ENCODE data around the gene PDE1C.

GRCh38 chr7:32073533-32073932 lies 3.3 kb upstream of the PDE1C start:
- TF ChIP-seq EP300 (IDR thresholded peaks at IDR 0.05), result no peak
- TF ChIP-seq, protein P1, sequence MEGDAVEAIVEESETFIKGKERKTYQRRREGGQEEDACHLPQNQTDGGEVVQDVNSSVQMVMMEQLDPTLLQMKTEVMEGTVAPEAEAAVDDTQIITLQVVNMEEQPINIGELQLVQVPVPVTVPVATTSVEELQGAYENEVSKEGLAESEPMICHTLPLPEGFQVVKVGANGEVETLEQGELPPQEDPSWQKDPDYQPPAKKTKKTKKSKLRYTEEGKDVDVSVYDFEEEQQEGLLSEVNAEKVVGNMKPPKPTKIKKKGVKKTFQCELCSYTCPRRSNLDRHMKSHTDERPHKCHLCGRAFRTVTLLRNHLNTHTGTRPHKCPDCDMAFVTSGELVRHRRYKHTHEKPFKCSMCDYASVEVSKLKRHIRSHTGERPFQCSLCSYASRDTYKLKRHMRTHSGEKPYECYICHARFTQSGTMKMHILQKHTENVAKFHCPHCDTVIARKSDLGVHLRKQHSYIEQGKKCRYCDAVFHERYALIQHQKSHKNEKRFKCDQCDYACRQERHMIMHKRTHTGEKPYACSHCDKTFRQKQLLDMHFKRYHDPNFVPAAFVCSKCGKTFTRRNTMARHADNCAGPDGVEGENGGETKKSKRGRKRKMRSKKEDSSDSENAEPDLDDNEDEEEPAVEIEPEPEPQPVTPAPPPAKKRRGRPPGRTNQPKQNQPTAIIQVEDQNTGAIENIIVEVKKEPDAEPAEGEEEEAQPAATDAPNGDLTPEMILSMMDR (IDR thresholded peaks at IDR 0.05), result no peak
- TF ChIP-seq POLR2A (IDR thresholded peaks at IDR 0.05), result no peak

Data from ovary (tissue), 3 donors.